HL-60 (cell line): ENCODE measurements around the gene TAGLN.

Source experiments
- DNase-seq, 2 experiments: peaks; one replicate each; pipeline ENCODE4 v3.0.0-alpha.2; 2010 to 2020; ENCODE audit warnings: low read depth in 1 of 2, low spot score in 1 of 2
- H3K27ac ChIP-seq: fragments of 250-450 bp; sonication (Bioruptor Pico); replicated peaks from 2 replicates; pipeline ENCODE4 v1.5.1; 2020; ENCODE audit warnings: mild to moderate bottlenecking, moderate library complexity
- H3K27me3 ChIP-seq: fragments of 250-450 bp; sonication (Bioruptor Pico); 2 replicates; pipeline ENCODE4 v1.5.1; 2021; ENCODE audit warnings: mild to moderate bottlenecking, moderate library complexity; ENCODE audit not compliant: insufficient read depth, poor library complexity, severe bottlenecking
- H3K4me3 ChIP-seq: replicated peaks from 2 replicates; pipeline ENCODE4 v1.5.1; 2011; ENCODE audit warnings: mild to moderate bottlenecking, control low read depth, low read length; ENCODE audit not compliant: insufficient read depth
- CTCF ChIP-seq: IDR thresholded peaks from one replicate; pipeline ENCODE4 v1.5.1; 2011; ENCODE audit warnings: low read length, control low read depth, inconsistent platforms; ENCODE audit not compliant: insufficient read depth
- GABPA ChIP-seq: IDR thresholded peaks from 2 replicates; pipeline ENCODE4 v1.6.1; 2012; ENCODE audit warnings: low read depth
- POLR2AphosphoS5 ChIP-seq: IDR thresholded peaks from 2 replicates; pipeline ENCODE4 v1.6.1; 2012; ENCODE audit warnings: low read depth
- REST ChIP-seq: IDR thresholded peaks from 2 replicates; pipeline ENCODE4 v1.6.1; 2012; ENCODE audit warnings: low read depth; ENCODE audit not compliant: insufficient replicate concordance
- SPI1 ChIP-seq: IDR thresholded peaks from 2 replicates; pipeline ENCODE4 v1.6.1; 2012; ENCODE audit warnings: low read depth, mild to moderate bottlenecking, borderline replicate concordance

The TAGLN gene

GRCh38 chr11:117178210-117179034 is 20.7 kb upstream of the TAGLN start, which contains the start of gene SIDT2:
TSS of gene SIDT2 (plus strand) at chr11:117178743. CDS start at chr11:117179264, 521 bp downstream.
- Histone ChIP-seq H3K27ac (peak within 1 kb of the TSS; percentile 53), H3K27me3 (no peaks in the 10 kb centered on the region), H3K4me3 (peak within 1 kb of the TSS; percentile 65)
- no peak for TF ChIP-seq REST
- 0 out of 2 replicates have a peak, but pooled peaks have one; percentile 20 for TF ChIP-seq POLR2AphosphoS5
- peak; percentile 71 to 87 for DNase-seq

GRCh38 chr11:117179048-117179999 is 19.8 kb upstream of the TAGLN start:
- peak in 1 of 2 experiments; percentile 32 for DNase-seq
- peak overlapping the region; percentile 65 for H3K4me3 ChIP-seq
- peak overlapping the region; percentile 20; the same call in 1 of the 2 replicates for H3K27ac ChIP-seq
- H3K27me3 ChIP-seq: no peaks in the 10 kb centered on the region
- TF ChIP-seq CTCF: no peak
- TF ChIP-seq REST: no peak
- TF ChIP-seq SPI1: no peak
- no peak for TF ChIP-seq GABPA
- no peak for TF ChIP-seq POLR2AphosphoS5

GRCh38 chr11:117180020-117180419 is 19.1 kb upstream of the TAGLN start:
- peak in 1 of 2 experiments; percentile 9 for DNase-seq
- no peaks in the 10 kb centered on the region for H3K27me3 ChIP-seq
- no peak overlapping the region for H3K27ac ChIP-seq
- peak overlapping the region; percentile 65; the same call in 1 of the 2 replicates for H3K4me3 ChIP-seq
- TF ChIP-seq GABPA (no peak), REST (no peak), SPI1 (no peak), CTCF (no peak), POLR2AphosphoS5 (no peak)
